Upper lobe of left lung (tissue), 6 donors: ENCODE results near the gene PIN1. TPM values are rescaled to one million over a fixed set of nuclear protein-coding genes. Genes with fewer than 3 reads are reported as not detected.

Source experiments
- ATAC-seq, 2 donors: fragments of 200-7000 bp; cut with Tn5 transposase; one replicate each; pipeline ENCODE4 v1.9.1; 2022; ENCODE audit warnings: mild to moderate bottlenecking in 2 of 2, moderate library complexity in 2 of 2; ENCODE audit not compliant: low FRiP score in 2 of 2
- DNase-seq, 2 donors: peaks; one replicate each; pipeline ENCODE4 v3.0.0-alpha.2; 2019 to 2020
- H3K27ac ChIP-seq, 4 donors: fragments of 200-600 bp; sonication (generic); one replicate each; pipeline ENCODE4 v1.5.1; 2016 to 2019
- H3K27me3 ChIP-seq, 4 donors: fragments of 200-600 bp; sonication (generic); one replicate each; pipeline ENCODE4 v1.5.1; 2017 to 2019
- H3K36me3 ChIP-seq, 4 donors: fragments of 200-600 bp; sonication (generic); one replicate each; pipeline ENCODE4 v1.5.1; 2016 to 2019
- H3K4me1 ChIP-seq, 4 donors: fragments of 200-600 bp; sonication (generic); one replicate each; pipeline ENCODE4 v1.5.1; 2018 to 2019
- H3K4me3 ChIP-seq, 4 donors: fragments of 200-600 bp; sonication (generic); one replicate each; pipeline ENCODE4 v1.5.1; 2017 to 2019; ENCODE audit warnings: mild to moderate bottlenecking in 2 of 4, moderate library complexity in 1 of 4
- H3K9me3 ChIP-seq, 4 donors: fragments of 200-600 bp; sonication (generic); one replicate each; pipeline ENCODE4 v1.5.1; 2018 to 2019
- CTCF ChIP-seq, 6 experiments: fragments of 450-650 bp in 4 of 6; fragments of 200-600 bp in 2 of 6; sonication (generic) in 2 of 6; IDR thresholded peaks; one replicate each; pipeline ENCODE4 v1.5.1; 2016 to 2019; ENCODE audit warnings: antibody characterized with exemption in 6 of 6
- EP300 ChIP-seq, 4 donors: sonication (generic); formaldehyde crosslinking; IDR thresholded peaks; one replicate each; pipeline ENCODE4 v1.5.1; 2017; ENCODE audit warnings: antibody characterized with exemption in 4 of 4, control low read depth in 2 of 4
- POLR2A ChIP-seq, 4 donors: fragments of 450-650 bp; IDR thresholded peaks; one replicate each; pipeline ENCODE4 v1.5.1; 2016 to 2017; ENCODE audit warnings: antibody characterized with exemption in 4 of 4, mild to moderate bottlenecking in 2 of 4
- POLR2AphosphoS5 ChIP-seq, 2 donors: sonication (generic); formaldehyde crosslinking; IDR thresholded peaks; one replicate each; pipeline ENCODE4 v1.5.1; 2017; ENCODE audit warnings: antibody characterized with exemption in 2 of 2
- WGBS, 2 donors: methylation state at CpG; one replicate each; pipeline ENCODE4 v1.1.5; 2017 to 2018; 5-methylcytosine and 5-hydroxymethylcytosine counted together
- total RNA-seq, 6 donors: library from RNA; depleted of rRNA in 4 of 6; stranded (reverse); fragments of >200 nt in 4 of 6; gene quantifications; one replicate each; pipeline versions ENCODE4 v1.1.0 to v1.2.1, GENCODE V29; 2016 to 2021
- donor health status: DM: no; HTN: no; CAD: no; lungs with moderate emphysema.
- donor health status: DM: no; HTN: yes; CAD: no; lungs with severe emphysema.

The PIN1 gene
- total RNA-seq, 6 donors from 2014 or later, result 38.8 to 87.5 (median 70.7) TPM

GRCh38 chr19:9868983-9869617 is 34.0 kb downstream of the PIN1 start:
- ATAC-seq, result no peak
- Histone ChIP-seq H3K4me3 (no peak overlapping the region), H3K27ac (no peak overlapping the region), H3K9me3 (no peaks in the 10 kb centered on the region), H3K27me3 (no peaks in the 10 kb centered on the region), H3K4me1 (no peaks in the 10 kb centered on the region), H3K36me3 (no peaks in the 10 kb centered on the region)
- TF ChIP-seq CTCF (IDR thresholded peaks at IDR 0.05), result no peak
- no peak for TF ChIP-seq POLR2A (IDR thresholded peaks at IDR 0.05)
- TF ChIP-seq POLR2AphosphoS5 (IDR thresholded peaks at IDR 0.05), result no peak
- no peak for TF ChIP-seq EP300 (IDR thresholded peaks at IDR 0.05)
- WGBS, 2 donors, result 78 to 84% methylated on average over 7 of the region's 7 CpGs
- DNase-seq, result no peak

GRCh38 chr19:9871626-9872338 is 36.7 kb downstream of the PIN1 start:
- H3K9me3 ChIP-seq, result no peaks in the 10 kb centered on the region
- TF ChIP-seq POLR2A (IDR thresholded peaks at IDR 0.05) (no peak), POLR2AphosphoS5 (IDR thresholded peaks at IDR 0.05) (no peak), CTCF (IDR thresholded peaks at IDR 0.05) (no peak), EP300 (IDR thresholded peaks at IDR 0.05) (no peak)
- H3K27ac ChIP-seq, result no peak overlapping the region
- WGBS, 2 donors, result 59 to 64% methylated on average over 8 to 16 of the region's 16 CpGs
- DNase-seq (no peak), ATAC-seq (no peak)
- no peaks in the 10 kb centered on the region for H3K36me3 ChIP-seq
- H3K4me3 ChIP-seq, result no peak overlapping the region
- no peaks in the 10 kb centered on the region for H3K27me3 ChIP-seq
- no peaks in the 10 kb centered on the region for H3K4me1 ChIP-seq

- no peak overlapping the region for H3K27ac ChIP-seq
- no peak overlapping the region for H3K4me3 ChIP-seq
- ATAC-seq, result no peak
- H3K27me3 ChIP-seq, result no peaks in the 10 kb centered on the region
- H3K36me3 ChIP-seq, result no peaks in the 10 kb centered on the region
- TF ChIP-seq POLR2A (IDR thresholded peaks at IDR 0.05) (no peak), POLR2AphosphoS5 (IDR thresholded peaks at IDR 0.05) (no peak), CTCF (IDR thresholded peaks at IDR 0.05) (no peak), EP300 (IDR thresholded peaks at IDR 0.05) (no peak)
- no peaks in the 10 kb centered on the region for H3K4me1 ChIP-seq
- no peaks in the 10 kb centered on the region for H3K9me3 ChIP-seq
- DNase-seq, result no peak
- 91 to 94% methylated on average over 6 to 8 of the region's 8 CpGs for WGBS, 2 donors
Measured at GRCh38 chr19:9872618-9873242, 37.6 kb downstream of the PIN1 start.

- ATAC-seq (no peak), DNase-seq (no peak)
- no peaks in the 10 kb centered on the region for H3K9me3 ChIP-seq
- WGBS, 2 donors, result 67 to 72% methylated on average over 13 of the region's 13 CpGs
- TF ChIP-seq POLR2AphosphoS5 (IDR thresholded peaks at IDR 0.05) (no peak), POLR2A (IDR thresholded peaks at IDR 0.05) (no peak), CTCF (IDR thresholded peaks at IDR 0.05) (no peak), EP300 (IDR thresholded peaks at IDR 0.05) (no peak)
- no peak overlapping the region for H3K27ac ChIP-seq
- H3K4me3 ChIP-seq, result no peak overlapping the region
- H3K27me3 ChIP-seq, result no peaks in the 10 kb centered on the region
- no peaks in the 10 kb centered on the region for H3K36me3 ChIP-seq
- H3K4me1 ChIP-seq, result no peaks in the 10 kb centered on the region
Measured at GRCh38 chr19:9875031-9875627, 40.0 kb downstream of the PIN1 start.
